Measurements from ENCODE around the gene CALM1.

Gene CALM1

GRCh38 chr14:90444077-90444696 is 47.4 kb downstream of the CALM1 start:
- no peak for FAIRE-seq

GRCh38 chr14:90445011-90445410 is 48.2 kb downstream of the CALM1 start:
- no peak for FAIRE-seq

- no peak for FAIRE-seq
Observed at GRCh38 chr14:90446405-90446804, 49.6 kb downstream of the CALM1 start.

- no peak for FAIRE-seq
Observed at GRCh38 chr14:90447720-90448497, 51.1 kb downstream of the CALM1 start.

- no peak for FAIRE-seq
Observed at GRCh38 chr14:90449411-90449810, 52.6 kb downstream of the CALM1 start.

- no peak for FAIRE-seq
Observed at GRCh38 chr14:90450151-90450550, 53.3 kb downstream of the CALM1 start.

- no peak for FAIRE-seq
Observed at GRCh38 chr14:90450667-90451066, 53.8 kb downstream of the CALM1 start.

- no peak for FAIRE-seq
Observed at GRCh38 chr14:90451443-90451842, 54.6 kb downstream of the CALM1 start.

- FAIRE-seq: no peak
Observed at GRCh38 chr14:90451961-90452360, 55.1 kb downstream of the CALM1 start.

- FAIRE-seq: no peak
Observed at GRCh38 chr14:90452366-90452765, 55.5 kb downstream of the CALM1 start.

- no peak for FAIRE-seq
Observed at GRCh38 chr14:90453401-90453951, 56.6 kb downstream of the CALM1 start.

- no peak for FAIRE-seq
Observed at GRCh38 chr14:90454041-90455000, 57.5 kb downstream of the CALM1 start.

GRCh38 chr14:90455100-90455571 is 58.3 kb downstream of the CALM1 start:
- FAIRE-seq: no peak

- no peak for FAIRE-seq
Observed at GRCh38 chr14:90456551-90456950, 59.7 kb downstream of the CALM1 start.

- no peak for FAIRE-seq
Observed at GRCh38 chr14:90457186-90457585, 60.4 kb downstream of the CALM1 start.

Data from A204.1 (cell line).